ENCODE measurements around the gene CUTA.

Gene CUTA

DNA sequence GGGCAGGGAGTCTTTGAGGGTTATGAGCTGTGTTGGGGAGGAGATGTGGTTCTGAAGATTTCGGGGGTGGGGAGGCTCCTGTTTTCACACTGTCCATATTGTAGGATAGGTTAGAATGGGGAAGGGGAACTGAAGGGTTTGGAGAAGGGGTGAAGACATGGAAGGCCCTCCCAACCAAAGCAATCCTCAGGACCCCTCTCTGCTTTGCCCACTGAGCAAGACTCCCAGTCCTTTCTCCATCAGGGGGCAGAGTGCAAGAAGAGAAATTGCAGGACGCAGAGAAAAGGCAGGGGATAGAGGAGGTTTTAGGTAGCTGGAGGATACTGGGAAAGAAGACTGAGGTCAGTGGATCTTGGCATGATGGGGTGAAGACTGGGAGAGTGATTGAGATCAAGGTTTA is 5.9 kb upstream of the CUTA start:
- DNase-seq (ENCODE audit: low read depth): no peak

DNA sequence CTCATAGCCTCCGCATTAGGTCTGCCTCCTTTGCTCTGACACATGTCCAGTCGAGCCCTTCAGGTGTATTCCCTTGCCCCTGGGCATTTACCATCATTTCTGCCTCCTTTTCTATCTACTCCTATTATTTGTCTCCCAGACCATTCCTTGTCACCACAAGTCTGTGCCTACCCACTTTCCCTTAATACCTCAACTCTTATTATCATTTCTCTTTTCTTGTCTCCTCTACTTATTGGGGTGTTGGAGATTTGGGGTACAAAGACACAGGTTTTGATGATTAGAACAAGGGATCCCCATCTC is 3.4 kb upstream of the CUTA start:
- DNase-seq (ENCODE audit: low read depth): no peak

DNA sequence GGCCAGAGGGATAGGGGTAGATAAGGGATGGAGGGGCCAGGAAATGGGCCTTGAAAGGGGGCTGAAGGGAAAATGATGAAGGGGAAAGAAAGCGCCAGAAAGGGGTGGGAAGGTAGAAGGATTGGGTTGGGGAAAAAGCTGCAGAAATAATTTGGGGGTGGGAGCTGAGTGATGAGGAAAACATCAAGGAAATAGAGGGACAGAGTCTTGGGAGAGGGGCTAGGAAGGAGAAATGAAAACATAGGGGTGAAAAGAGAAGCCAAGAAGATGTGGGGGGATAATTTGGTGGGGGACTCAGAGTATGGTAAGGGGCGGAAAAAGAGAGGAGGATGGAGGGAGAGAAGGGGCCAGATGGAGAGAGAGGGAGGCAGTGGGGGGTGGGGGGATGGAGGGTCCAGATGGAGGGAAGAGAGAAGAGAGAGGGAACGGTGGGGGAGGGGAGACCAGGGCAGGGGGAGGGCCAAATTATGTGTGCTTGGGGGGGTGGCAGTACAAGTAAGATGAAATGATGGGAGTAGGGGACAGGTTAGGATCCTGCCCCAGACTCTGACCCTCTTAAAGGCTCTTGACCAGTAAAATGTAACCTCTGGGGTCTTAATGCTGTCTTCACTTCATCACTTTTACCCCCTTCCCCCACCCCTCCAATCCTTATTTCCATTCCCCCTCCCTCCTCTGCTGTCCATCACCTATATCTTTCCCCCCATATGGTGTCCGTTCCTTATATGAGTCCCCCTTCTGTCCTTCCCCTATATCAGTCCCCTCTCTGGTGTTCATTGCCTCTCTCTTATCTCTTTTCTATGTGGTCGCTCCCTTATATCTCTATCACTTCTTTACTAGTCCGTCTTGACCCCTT is 2.8 kb upstream of the CUTA start:
- DNase-seq (ENCODE audit: low read depth): no peak

DNA sequence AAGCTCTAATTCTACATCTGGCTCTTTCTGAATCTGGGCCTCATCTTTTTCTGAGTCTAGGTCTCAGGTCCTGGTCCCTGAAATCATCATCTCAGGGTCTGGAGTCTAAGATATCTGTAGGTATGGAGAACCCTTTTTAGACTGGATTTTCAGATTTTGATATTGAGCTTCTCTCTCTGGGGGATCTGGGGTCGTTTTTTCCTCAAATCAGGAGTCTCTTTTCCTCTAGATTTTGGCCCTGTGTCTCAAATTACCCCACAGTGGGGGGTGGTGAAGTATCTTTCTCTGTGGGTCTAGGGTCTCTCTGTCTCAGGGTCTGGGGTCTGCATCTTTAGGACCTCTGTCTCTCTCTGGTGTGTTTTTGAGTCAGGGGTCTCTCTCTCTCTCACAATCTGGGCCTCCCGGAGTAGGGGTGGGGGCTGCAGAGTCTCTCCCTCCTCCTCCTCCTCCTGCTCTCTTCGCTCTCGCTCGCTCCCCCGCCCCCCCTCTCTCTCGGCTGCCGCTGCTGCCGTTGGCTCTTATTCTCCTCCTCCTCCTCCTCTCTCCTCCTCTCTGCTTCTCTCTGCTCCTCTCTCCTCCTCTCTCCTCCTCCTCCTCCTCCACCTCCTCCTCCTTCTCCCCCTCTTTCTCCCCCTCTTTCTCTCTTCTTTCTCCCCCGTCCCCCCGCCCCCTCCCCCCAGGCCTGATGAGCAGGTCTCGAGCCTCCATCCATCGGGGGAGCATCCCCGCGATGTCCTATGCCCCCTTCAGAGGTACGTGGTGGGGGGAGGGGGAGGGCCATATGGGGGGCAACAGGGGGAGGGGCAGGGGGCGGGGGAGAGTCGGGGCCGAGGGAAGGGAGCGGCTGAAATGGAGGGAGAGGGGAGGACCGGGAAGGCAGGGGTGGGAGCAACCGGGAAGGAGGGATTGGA is 1.9 kb upstream of the CUTA start, which contains the start of gene SYNGAP1:
Gene SYNGAP1, plus strand, starts transcription at position 486 of the 911 bp plus-strand sequence. Its CDS starts 200 bp downstream, at position 686.
- no peak for DNase-seq (ENCODE audit: low read depth)

DNA sequence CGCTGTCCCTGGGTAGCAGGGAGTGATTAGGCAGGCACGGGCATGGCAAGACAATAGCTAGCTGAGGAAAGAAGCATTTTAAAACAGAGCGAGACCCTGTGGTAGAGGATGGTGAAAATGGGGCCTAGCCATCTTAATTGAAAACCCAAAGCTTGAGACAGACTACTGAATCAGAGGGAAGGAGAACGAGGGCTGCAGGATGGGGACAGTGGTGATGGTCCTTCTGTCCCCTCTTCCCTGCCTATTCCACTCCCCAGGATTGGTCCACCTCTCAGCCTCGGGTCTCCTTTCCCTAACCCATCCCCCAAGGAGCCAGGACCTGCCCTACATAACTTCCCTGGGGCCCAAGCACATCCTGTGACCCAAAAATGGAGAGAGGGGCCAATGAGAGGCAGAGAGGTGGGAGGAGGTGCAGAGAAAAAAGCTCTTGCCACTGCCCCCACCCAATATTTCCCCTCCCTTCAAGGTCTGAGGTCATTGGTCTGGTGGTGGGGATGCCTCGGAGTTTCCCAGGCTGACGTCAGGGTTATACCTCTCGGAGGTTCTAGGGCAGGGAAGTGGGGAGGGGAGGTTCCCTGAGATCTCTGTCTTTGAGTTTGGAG is 884 bp upstream of the CUTA start:
- DNase-seq (ENCODE audit: low read depth): no peak

DNA sequence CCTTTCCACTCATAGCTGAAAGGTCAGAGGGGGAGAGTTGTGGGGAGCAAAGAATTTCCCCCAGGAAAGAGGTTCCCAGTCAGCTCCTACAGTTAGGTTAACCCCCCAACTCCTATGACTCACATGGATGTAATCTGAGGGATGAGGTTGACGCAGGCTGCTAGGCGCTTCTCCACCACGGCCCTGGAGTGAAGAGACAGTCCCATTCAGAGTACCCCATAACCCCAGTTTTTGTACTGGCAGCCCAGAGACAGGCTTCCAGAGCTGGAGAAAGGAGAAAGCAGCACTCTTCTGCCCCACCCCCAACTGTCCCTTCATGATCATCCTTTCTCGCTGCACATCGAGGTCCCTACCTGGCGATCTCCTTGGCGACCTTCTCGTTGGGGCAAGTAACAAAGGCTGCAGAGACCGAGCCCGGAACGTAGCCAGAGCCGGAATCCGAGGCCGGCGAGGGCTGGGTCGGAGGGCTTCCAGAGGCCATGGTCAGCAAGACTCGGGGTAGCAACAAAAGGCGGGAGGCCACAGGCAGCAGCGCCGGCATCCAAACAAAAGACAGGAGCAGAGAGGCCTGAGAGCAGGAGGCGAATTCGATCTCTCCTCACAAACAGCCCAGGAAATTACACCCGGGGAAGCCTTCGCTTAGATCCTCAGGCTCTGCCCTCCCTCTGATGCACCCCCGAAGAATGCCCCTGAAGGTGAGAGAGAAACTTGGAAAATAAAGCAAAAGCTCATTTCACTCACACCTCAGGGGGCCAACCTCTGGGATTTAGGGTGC is 592 bp downstream of the CUTA start:
- DNase-seq (ENCODE audit: low read depth): peak; percentile 65

DNA sequence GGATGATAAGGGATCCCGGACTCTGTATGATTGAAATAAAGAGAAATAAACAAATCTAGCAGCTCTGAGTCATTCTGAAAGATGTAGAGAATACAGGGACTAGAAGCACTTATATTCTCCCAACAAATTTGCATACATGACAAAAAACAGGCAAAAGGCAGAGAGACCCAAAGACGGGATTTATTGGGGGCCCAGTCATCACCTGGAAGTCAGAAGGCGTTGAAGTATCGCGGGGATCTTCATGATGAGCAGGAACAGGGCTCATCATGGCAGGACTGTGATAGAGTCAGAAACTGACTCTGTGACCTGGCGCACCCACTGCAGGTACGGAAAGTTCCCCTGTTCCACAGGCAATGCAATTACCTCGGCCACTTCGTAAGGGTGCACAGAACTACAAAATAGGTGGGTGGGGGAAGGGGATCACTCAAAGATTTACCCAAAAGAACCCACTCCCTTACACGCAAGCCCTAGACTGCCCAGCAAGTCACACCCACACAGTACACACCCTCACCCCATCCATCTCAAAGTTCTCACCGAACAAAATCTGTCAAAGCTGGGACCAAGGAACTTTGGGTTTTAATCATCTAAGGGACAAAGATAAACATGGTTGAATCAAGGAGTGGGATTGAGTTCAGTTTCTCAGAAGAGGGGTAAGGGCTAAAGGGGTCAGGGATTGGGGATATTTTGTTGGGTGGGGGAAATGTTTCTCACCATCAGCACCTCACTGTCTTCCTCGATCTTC is 1.4 kb downstream of the CUTA start:
- DNase-seq (ENCODE audit: low read depth): no peak

DNA sequence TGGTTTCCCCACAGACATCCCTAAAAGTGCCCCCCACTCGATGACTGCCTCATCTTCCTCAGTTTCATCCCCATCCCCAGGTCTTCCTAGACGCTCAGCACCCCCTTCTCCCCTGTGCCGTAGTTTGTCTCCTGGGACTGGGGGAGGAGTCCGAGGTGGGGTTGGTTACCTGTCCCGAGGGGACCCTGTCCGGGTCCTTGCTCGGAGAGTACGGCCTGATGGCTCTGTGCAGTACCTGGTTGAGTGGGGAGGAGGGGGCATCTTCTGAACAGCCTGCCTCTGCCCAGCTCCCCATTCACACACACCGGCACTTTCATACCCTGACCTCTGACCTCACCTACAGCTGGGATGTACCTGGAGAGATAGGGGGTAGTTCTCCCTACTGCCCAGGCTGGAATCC is 2.1 kb downstream of the CUTA start:
- DNase-seq (ENCODE audit: low read depth): no peak

DNA sequence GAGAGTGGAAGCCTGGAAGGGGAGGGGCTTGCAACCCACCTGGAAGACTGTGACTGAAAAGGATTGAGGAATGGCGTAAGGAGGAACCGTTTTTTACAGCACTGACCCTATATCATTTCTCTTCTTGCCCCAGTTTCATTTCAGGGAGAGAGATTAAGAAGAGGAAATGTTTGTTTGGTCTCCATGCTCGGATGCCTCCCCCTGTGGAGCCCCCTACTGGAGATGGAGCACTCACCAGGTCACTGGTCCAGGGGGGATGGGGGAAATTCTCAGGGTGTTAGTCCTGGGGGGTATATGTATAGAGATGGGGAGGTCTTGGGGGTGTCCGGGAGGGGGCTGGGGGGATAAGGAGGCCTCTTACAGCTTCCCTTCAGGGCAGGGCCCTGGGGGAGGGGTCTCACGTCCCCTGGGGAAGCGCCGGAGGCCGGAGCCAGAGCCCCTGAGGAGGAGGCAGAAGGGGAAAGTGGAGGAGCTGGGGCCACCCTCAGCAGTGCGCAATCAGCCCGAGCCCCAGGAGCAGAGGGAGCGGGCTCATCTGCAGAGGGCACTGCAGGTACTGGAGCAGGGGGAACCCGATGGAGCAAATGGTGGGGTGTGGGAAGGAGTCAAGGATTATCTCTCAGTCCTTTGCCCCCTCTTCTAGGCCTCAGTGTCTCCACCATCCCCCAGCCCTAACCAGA is 3.2 kb downstream of the CUTA start:
- no peak for DNase-seq (ENCODE audit: low read depth)

DNA sequence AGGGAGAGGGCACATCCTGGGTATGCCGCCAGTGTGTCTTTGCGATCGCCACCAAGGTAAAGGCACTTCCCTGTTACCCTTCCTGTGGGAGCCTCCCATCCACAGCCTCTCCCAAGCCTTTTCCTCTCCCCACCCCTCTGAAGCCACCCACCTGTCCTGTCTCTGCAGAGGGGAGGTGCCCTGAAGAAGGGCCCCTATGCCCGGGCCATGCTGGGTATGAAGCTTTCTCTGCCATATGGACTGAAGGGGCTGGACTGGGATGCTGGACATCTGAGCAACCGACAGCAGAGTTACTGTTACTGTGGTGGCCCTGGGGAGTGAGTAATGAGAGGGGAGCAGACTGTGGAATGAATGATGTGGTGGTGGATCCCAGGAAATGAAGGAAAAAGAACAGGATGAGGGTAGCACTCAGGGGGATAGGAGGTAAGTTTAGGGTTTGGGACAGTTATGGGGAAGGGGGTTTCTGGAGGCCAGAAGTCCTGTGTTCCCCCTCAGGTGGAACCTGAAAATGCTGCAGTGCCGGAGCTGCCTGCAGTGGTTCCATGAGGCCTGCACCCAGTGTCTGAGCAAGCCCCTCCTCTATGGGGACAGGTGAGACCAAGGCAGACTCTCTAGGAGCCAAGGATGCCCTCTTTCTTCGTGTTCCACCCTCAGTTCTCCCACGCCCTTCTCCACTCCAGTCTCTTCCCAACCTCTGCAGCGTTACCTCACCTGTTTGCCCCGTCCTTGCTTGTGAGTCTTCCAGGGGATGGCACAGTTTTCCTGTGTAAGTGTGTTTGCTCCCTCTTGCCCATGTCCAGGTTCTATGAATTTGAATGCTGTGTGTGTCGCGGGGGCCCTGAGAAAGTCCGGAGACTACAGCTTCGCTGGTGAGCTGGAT is 4.4 kb downstream of the CUTA start:
- DNase-seq (ENCODE audit: low read depth): no peak

DNA sequence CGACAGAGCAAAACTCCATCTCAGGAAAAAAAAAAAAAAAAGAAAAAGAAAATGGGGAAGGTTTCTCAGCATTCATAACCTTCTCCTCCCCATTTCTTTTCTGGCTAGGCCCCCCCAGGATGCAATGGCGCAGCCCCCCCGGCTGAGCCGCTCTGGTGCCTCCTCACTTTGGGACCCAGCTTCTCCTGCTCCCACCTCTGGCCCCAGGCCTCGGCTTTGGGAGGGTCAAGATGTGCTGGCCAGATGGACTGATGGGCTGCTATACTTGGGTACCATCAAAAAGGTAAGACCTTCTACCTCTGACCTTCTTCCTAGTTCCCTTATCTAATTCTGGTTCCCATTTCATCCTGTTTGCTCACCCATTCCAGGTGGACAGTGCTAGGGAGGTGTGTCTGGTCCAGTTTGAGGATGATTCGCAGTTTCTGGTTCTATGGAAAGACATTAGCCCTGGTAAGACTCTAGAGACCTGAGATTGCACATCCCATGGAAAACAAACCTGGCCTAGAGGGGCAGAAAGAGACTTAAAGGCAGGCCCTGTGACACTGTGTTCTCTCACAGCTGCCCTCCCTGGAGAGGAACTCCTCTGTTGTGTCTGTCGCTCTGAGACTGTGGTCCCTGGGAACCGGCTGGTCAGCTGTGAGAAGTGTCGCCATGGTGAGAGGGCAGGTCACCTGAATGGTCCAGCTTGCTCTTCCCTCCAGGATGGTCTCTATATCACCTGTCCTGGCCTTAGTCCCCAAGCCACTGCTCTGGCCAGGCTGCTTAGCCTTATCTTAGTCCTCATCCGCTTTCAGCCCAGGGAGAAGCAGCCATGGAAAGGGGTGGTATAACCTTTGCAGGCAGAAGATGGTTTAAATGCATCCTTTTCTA is 5.5 kb downstream of the CUTA start:
- no peak for DNase-seq (ENCODE audit: low read depth)

DNA sequence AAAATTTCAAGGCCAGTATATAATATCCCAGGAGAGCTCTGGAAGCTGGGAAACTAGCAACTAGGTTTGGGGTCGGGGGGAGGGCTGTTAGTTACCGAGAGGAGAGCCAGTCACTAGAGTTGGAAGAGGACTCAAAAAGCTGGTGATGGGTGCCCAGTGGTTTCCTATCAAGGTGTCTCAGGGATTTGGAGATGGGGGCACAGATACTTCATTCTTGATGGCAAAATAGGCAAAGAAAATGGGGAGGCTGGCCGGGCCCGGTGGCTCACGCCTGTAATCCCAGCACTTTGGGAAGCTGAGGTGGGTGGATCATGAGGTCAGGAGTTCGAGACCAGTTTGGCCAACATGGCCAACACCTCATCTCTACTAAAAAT is 6.3 kb downstream of the CUTA start:
- DNase-seq (ENCODE audit: low read depth): no peak

DNA sequence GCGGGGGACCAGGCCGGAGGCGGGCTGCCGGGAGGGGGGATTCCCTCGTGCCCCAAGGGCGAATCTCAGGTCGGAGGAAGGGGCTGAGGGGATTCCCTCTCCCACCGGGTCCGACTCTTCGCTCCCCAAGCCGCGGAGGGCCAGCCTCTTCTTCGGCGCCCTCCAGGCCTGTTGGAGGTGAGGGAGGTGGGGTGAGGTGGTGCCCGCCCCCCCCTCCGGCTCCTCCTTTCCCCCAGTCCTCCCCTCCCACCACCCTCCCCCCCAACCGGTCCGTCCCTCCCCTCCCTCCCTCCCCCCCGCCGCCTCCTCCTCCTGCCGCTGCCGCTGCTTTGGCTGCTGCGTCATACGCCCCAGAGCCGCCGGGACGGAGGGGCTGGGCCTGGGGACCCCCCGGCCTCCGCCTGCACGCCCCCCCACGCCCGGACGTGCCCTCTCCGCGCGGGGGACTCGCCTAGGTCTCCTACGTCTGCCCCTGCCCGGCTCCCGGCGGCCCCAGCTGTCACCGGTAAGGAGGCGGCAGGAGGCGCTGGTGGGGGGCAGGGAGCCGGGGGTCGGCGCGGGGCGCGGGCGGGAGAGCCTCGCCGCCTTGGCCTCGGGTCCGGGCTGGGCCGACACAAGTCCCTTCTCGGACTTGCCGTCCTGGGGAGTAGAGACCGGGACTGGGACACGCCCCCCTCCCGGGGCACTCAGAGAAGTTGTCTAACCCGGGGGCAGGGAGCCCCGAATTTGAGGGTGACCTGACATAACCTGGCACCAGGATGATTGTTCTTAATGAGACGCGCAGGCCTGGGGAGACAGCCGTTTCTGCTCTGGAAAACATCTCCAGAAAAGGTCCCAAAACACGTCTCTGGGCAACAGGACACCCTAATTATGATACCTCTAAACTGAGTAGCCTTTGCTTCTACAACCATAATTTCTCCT is 6.9 kb downstream of the CUTA start, which contains the start of gene PHF1:
Gene PHF1, plus strand, starts transcription at position 304 of the 921 bp plus-strand sequence. CDS start 1,250 bp downstream, outside the sequence.
- DNase-seq (ENCODE audit: low read depth): peak; percentile 43

DNA sequence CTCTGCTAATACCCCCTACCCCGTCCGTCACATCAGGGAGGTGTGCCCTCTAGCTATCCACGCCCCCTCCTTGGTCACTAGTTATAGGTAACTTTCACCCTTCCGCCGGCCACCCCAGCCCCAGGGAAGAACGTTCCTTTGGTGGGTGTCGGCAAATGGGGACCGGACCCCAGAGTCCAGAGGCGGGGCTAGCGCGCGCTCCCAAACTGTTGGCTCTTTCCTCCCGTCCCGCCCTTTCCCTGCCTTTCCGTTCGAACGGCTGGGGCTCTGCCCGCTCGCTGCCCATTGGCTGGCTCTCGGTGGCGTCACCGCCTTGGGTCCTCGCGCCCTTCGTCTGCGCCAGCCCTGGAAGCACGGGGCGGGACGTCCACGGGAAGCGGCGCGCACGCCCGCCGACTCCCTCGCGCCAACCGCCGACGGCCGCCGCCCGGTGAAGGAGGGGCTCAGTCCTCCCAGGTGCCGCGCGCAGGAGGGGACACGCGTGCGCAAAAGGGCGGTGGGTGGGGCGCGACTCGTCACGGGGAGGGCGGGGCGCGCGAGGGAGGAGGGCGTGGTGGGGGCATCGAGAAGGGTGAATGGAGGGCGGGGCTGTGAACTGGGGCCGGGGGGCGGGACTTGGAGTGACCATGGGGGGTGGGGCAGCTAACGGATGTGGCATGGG is 7.7 kb downstream of the CUTA start:
- peak; percentile 78 for DNase-seq (ENCODE audit: low read depth)

DNA sequence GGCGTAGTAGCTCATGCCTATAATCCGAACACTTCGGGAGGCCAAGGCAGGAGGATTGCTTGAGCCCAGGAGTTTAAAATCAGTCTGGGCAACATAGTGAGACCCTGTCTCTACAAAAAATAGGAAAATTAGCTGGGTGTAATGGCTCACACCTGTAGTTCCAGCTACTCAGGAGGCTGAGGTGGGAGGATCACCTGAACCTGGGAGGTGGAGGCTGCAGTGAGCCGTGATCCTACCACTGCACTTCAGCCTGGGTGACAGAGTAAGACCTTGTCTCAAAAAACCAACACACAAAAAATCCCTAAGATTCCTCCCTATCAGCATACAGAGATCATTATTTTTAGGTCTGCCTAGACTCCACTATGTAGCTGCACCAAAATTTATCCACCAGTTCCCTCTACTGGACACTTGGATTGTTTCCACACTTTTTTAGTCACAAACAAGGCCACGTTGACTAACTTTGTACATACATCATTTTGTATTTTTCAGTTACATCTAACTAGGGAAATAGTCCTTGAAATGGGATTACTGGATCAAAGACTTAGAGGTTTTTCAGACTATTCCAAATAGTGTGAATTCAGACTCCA is 10.7 kb downstream of the CUTA start:
- no peak for DNase-seq (ENCODE audit: low read depth)

DNA sequence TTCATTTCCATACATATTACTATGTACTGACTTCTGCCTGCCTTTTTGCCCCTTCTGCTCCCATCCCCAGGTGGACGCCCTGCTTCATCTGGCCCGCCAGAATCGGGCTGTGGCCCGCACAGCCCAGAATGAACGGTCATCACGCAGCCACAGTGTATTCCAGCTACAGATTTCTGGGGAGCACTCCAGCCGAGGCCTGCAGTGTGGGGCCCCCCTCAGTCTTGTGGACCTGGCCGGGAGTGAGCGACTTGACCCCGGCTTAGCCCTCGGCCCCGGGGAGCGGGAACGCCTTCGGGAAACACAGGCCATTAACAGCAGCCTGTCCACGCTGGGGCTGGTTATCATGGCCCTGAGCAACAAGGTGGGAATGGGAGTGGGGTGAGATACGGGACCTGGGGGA is 11.8 kb downstream of the CUTA start:
- no peak for DNase-seq (ENCODE audit: low read depth)
